Adrenal gland (tissue), 5 donors: Measurements from ENCODE around the gene BRD4.

Experiments used
- POLR2A ChIP-seq, 2 donors: fragments of 450-650 bp; IDR thresholded peaks; one replicate each; pipeline ENCODE4 v1.6.1; 2017; ENCODE audit warnings: antibody characterized with exemption in 2 of 2, mild to moderate bottlenecking in 2 of 2, moderate library complexity in 1 of 2
- TF ChIP-seq, protein P1 (sequence below), 6 experiments: fragments of 450-650 bp in 4 of 6; fragments of 200-600 bp in 2 of 6; sonication (generic) in 1 of 6; IDR thresholded peaks; 1 replicate in 5 of 6; 2 replicates in 1 of 6; pipeline versions ENCODE4 v1.5.1 to v1.8.0; 2016 to 2021; ENCODE audit warnings: antibody characterized with exemption in 6 of 6, mild to moderate bottlenecking in 2 of 6, moderate library complexity in 1 of 6
- donor health status: DM: no; HTN: no; CAD: no.

DNA sequence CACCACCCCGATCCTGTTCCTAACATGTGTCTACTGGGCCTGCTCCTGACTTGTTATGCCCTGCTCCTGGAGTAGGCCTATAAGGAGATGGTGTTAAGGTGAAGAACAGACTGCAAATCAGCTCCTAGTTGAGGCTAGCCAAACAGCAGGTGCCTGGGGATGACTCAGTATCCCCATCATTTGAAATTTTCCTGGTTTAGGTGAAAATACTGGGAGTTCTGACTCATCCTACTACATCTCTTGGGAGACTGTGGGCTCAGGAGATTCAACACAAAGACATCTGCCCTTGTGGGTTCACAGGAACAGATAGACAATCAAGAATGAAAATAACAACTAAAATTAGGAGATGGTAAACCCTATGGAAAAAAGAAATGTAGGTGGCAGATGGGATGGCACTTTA, 41.2 kb downstream of the BRD4 start:
- no peak for TF ChIP-seq POLR2A (IDR thresholded peaks at IDR 0.05)
- TF ChIP-seq, protein P1, sequence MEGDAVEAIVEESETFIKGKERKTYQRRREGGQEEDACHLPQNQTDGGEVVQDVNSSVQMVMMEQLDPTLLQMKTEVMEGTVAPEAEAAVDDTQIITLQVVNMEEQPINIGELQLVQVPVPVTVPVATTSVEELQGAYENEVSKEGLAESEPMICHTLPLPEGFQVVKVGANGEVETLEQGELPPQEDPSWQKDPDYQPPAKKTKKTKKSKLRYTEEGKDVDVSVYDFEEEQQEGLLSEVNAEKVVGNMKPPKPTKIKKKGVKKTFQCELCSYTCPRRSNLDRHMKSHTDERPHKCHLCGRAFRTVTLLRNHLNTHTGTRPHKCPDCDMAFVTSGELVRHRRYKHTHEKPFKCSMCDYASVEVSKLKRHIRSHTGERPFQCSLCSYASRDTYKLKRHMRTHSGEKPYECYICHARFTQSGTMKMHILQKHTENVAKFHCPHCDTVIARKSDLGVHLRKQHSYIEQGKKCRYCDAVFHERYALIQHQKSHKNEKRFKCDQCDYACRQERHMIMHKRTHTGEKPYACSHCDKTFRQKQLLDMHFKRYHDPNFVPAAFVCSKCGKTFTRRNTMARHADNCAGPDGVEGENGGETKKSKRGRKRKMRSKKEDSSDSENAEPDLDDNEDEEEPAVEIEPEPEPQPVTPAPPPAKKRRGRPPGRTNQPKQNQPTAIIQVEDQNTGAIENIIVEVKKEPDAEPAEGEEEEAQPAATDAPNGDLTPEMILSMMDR (IDR thresholded peaks at IDR 0.05) = no peak
